ENCODE measurements around the gene SLC29A2.
"Not testable (repeated sequence)": the region's sequence is repeated elsewhere in the genome, so short reads cannot be mapped to it uniquely, and the experiment has no call there.

- TF ChIP-seq EZH2 (IDR thresholded peaks at IDR 0.05); ZBTB33 (IDR thresholded peaks at IDR 0.05; ENCODE audit: extremely low read depth, insufficient replicate concordance, low read length); REST (IDR thresholded peaks at IDR 0.05; ENCODE audit: low read depth); POLR2A (IDR thresholded peaks at IDR 0.05; ENCODE audit: borderline replicate concordance, extremely low read depth, insufficient read depth, insufficient read length); EZH2phosphoT487 (IDR thresholded peaks at IDR 0.05; ENCODE audit: borderline replicate concordance); POLR2AphosphoS5 (IDR thresholded peaks at IDR 0.05; ENCODE audit: low read depth, low read length); SRF (IDR thresholded peaks at IDR 0.05; ENCODE audit: low read depth); ATF3 (IDR thresholded peaks at IDR 0.05); SIN3A (IDR thresholded peaks at IDR 0.05; ENCODE audit: low read depth); TCF7L2 (IDR thresholded peaks at IDR 0.05; ENCODE audit: borderline replicate concordance, extremely low read depth, insufficient read depth, insufficient read length); SP1 (IDR thresholded peaks at IDR 0.05; ENCODE audit: low read depth); RAD21 (IDR thresholded peaks at IDR 0.05; ENCODE audit: low read depth): not testable (repeated sequence)
- TF ChIP-seq CTCF (IDR thresholded peaks at IDR 0.05 in 2 of 3, conservative IDR thresholded peaks at IDR 0.05 in 1 of 3; ENCODE audit: borderline replicate concordance in 1 of 3, insufficient read depth in 1 of 3, low read depth in 2 of 3, low read length in 2 of 3), result 0 out of 6 replicates have a peak, but pooled peaks of 1 of the 3 experiments have one; percentile 8
- peak; percentile 80 for TF ChIP-seq EGR1 (IDR thresholded peaks at IDR 0.05; ENCODE audit: low read depth)
These were observed 8.7 kb upstream of the SLC29A2 start for GRCh38 chr11:66380264-66380663.

Data from HCT116 (cell line).